ENCODE data around the gene RGS1.
A peak's percentile ranks its signal among the peaks of the same experiment; 100 is the strongest.

RGS1 gene

DNA sequence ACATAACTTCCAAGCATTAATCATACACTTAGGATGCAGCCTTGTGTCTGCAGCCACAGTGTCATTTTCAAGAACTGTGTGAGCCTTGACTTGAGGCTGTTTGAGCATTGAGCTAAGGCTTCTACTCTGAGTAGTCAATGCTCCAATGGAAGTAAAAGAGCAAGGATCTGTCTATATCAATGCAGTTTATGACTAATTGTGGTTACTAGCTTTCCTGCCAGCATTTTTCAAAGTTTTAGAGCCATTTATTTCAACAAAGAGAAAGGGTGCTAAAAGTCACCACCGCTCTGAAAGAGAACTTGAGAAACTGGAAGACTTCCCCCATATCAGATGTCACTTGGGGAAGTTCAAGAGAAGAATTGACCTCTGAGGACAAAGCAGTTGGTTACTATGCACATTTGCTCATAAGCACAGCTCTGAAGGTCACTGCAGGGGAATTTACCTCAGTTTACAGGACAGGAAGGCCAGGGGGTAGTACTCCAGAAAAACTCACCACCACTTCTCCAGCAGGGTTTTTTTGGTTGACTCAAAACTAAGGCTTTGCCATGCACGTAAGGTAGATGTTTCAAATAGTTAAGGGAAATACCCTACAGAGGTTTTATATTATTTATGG lies 24.5 kb upstream of the RGS1 start:
- no peak overlapping the region for H3K4me3 ChIP-seq (ENCODE audit: low read depth, low read length)
- peak; percentile 74 for DNase-seq (ENCODE audit: low read depth)

DNA sequence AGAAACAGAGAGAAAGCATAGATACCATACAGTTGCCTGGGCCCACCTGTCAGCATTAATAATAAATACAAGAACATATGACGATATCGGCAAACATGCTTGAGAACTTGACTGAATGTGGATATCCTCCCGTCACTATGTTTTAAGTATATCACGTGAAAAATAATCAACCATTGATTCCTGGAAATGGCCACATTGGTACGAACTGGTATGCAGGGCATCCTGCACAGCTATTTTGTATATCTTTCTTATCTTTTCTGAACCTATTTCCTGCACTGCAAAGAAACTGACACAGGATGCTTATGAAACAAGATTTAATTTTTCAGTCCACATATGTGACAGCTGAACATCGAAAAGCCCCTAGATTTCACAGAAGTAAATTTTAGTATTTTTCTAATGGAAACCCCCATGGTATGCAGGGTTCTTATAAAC lies 22.8 kb upstream of the RGS1 start:
- DNase-seq (ENCODE audit: low read depth) = no peak
- no peak overlapping the region for H3K4me3 ChIP-seq (ENCODE audit: low read depth, low read length)

DNA sequence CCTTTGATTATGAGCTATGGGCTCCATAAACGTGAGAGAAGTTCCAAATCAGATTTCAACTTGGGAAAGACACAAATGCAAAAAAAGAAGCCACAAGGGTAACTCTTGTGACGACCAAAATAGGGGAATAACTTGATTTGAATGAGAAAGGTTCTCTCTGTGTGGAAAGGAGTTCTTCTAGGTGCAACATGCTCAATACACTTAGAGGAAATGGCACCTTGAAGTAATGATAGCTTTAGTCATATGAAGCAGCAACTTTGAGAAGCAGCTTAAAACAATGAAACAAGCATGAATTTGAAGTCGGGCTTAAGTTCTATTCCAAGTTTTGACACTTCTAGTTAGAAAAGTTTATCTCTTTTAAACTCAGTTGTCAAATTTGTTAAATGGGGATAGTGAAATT lies 21.8 kb upstream of the RGS1 start:
- DNase-seq (ENCODE audit: low read depth) = no peak
- H3K4me3 ChIP-seq (ENCODE audit: low read depth, low read length) = no peak overlapping the region

DNA sequence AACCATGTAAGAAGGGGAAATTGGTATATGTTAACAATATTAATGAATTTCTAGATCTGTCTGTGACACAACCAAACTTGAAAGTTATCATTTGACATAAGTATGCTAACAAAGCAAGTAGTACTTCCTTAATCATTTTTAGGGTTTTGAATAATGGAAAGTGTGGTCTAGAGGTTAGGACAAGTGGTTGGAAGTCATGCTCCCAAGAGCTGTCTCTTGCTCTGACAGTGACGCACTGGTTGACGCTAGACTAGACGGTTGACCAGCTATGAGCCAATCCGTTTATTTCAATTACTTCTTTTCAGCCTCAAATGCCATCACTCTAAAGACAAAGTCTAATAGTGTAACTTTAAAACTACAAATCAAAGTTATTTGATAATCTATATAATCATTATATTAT lies 20.7 kb upstream of the RGS1 start:
- no peak for DNase-seq (ENCODE audit: low read depth)
- no peak overlapping the region for H3K4me3 ChIP-seq (ENCODE audit: low read depth, low read length)

DNA sequence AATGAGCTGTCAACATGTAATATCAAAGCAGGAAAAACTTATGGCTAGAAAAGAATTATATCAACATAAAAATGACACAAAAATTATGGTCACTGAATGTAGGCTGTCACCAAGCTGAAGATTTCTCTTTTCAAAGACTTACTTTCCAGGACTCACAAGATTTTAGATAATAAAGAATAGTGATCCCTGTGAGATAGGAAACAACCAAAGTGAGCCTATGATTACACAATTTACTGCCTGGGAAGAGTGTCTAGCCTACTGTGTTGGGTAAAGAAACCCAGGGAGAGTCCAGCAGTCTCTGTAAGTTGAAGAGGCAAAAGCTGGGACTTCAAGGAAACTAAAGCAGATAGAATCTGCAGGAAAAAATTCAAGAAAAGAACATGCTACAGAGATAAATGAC lies 20.2 kb upstream of the RGS1 start:
- DNase-seq (ENCODE audit: low read depth) = no peak

DNA sequence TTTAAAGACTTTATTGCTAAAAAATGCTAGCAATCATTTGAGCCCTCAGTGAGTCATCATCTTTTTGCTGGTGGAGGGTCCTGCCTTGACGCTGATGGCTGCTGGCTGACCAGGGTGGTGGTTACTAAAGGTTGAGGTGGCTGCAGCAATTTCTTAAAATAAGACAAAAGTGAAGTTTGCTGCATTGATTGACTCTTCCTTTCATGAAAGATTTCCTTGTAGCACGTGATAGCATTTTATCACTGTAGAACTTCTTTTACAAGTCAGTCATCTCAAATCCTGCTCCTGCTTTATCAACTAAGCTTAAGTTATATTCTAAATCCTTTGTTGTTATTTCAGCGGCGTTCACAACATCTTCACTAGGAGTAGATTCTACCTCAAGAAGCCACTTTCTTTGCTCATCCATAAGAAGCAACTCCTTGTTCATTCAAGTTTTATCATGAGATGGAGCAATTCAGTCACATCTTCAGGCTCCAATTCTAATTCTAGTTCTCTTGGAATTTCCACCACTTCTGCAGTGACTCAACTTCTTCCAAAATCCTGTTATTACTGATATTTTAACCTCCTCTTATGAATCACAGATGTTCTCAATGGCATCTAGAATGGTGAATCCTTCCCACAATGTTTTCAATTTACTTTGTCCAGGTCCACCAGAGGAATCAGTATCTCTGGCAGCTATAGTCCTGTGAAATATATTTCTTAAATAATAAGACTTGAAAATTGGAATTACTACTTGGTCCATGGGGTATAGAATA lies 17.6 kb upstream of the RGS1 start:
- peak; percentile 22 for DNase-seq (ENCODE audit: low read depth)
- no peak overlapping the region for H3K4me3 ChIP-seq (ENCODE audit: low read depth, low read length)

More for the DNA sequence above, 20.2 kb upstream of the RGS1 start:
- no peak overlapping the region for H3K4me3 ChIP-seq (ENCODE audit: low read depth, low read length)

DNA sequence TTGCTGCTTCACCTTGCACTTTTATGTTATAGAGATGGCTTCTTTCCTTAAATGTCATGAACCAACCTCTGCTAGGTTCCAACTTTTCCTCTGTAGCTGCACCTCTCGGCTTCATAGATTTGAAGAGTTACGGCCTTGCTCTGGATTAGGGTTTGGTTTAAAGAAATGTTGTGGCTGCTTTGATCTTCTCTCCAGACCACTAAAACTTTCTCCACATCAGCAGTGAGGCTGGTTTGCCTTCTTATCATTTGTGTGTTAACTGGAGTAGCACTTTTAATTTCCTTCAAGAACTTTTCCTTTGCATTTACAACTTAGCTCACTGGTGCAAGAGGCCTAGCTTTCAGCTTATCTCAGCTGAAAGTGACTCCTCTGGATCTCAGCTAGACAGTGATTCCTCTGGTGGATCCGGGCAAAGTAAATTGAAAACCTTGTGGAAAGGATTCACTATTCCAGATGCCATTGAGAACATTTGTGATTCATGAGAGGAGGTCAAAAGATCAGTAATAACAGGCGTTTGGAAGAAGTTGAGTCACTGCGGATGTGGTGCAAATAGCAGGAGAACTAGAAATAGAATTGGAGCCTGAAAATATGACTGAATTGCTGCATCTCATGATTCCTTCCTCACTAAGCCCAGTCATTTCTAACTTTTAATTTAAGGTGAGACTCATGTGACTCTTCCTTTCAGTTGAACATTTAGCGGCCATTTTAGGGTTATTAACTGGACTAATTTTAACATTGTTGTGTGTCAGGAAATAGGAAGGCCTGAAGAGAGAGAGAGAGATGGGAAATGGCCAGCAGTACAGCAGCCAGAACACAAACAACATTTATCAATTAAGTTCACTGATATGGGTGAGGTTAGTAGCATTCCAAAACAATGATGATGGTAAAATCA lies 16.2 kb upstream of the RGS1 start:
- peak; percentile 92 for DNase-seq (ENCODE audit: low read depth)
- H3K4me3 ChIP-seq (ENCODE audit: low read depth, low read length) = no peak overlapping the region

DNA sequence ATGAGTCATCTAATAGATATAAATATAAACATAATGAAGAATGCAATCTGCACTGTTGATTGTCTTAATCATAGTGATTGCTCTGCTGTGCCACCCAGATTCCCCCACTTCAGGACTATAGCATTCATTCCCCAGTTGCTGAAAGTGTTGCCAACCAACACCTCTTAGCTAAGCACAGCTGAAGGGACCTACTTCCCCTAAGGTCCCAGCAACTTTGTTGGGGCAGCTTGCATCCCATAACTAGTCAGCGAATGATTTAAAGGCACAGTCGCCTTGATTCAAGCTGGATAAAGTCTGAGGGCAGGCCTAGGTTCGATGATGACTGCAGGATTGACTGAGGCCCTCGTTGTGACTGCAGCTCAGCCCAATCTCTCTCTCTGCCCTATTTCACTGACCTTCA lies 14.3 kb upstream of the RGS1 start:
- DNase-seq (ENCODE audit: low read depth) = no peak

DNA sequence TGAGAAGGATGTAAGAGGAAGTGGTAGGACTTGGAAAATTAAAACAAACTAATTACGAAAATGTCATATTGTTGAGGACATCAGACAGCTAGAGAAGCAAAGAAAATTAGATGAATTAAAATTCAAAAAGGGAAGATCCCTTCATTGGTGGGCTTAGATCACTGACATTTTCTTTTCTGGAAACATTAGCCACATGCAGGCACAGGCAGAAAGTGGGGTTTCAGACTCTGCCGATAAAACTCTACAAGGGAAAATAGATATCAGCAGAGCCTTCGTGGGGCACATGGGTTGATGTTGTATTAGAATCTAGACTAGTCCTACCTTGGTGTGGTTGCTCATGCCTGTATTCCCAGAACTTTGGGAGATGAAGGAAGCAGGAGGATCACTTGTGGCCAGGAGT lies 12.4 kb upstream of the RGS1 start:
- H3K4me3 ChIP-seq (ENCODE audit: low read depth, low read length) = no peak overlapping the region
- no peak for DNase-seq (ENCODE audit: low read depth)

More for the DNA sequence above, 14.3 kb upstream of the RGS1 start:
- no peak overlapping the region for H3K4me3 ChIP-seq (ENCODE audit: low read depth, low read length)

DNA sequence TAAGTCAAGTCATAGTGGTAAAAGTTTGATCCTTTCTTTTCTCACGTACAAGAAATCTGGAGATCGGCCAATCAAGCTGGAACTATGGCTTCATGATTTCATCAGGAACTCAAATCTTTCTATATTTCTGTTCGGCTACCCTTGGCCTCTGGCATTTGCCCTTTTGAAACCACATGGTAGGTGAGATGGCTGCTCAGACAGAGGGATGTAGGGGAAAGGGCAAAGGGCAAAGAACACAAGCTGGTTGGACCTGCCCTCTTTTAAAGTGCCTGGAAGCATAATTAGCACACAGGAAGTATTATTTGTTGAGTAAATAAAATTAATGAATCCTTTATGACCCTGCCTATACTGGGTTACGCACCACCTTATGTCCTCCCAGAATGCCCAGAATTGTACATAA lies 11.5 kb upstream of the RGS1 start:
- DNase-seq (ENCODE audit: low read depth) = no peak
- H3K4me3 ChIP-seq (ENCODE audit: low read depth, low read length) = no peak overlapping the region

DNA sequence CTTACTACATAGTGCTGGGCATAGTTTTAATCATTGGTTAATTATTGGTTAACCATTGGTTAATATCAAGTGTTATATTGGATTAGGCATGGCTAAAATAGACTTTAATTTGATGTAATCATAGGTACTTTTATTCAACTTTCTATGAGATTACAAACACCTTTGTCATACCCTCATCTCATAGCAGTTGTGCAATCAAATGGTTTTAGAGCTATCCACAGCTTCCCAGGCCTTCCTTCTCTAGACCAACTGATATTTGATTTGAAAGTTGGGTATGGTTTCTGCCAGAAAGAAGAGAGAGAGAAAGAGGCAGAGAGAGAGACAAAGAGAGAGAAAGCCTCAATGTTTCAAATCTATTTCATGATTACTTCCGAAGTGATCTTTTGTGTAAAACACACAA lies 9.6 kb upstream of the RGS1 start:
- H3K4me3 ChIP-seq (ENCODE audit: low read depth, low read length) = no peak overlapping the region
- no peak for DNase-seq (ENCODE audit: low read depth)

DNA sequence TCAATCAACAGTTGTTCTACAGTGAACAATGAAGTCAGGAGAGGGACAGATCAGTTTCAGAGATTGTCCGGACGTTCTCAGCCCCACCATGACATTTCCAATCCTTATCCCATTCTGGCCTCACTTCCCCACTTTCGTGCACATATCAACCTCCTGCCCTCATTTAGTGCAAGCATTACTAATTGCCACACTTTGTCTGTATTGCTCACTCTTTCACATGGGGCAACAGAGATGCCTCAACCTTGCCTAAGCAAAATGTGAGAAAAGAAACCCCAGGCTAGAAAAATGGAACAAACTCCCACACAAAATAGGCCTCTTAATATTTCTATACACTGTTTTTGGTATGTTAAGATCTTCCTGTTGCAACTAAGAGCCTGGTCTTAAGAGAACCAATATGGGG lies 8.9 kb upstream of the RGS1 start:
- no peak for DNase-seq (ENCODE audit: low read depth)
- H3K4me3 ChIP-seq (ENCODE audit: low read depth, low read length) = no peak overlapping the region

DNA sequence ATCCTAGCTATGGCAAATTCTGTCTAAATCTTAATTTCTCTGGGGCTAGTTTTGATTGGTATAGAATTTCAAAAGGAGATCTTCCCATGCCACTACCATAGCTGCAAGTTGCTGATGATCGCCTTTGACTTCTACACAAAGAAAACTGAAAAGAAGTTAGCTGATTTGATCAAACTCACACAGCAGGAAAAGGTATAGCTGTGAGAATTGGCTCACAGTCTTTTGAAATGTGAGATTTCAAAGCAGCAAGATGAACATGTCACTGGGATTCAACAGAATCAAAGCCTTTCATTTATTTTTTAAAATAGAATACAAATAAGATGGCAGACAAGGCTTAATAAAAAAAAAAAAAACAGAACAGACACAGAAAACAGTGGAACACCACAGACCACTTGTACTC lies 7.5 kb upstream of the RGS1 start:
- no peak for DNase-seq (ENCODE audit: low read depth)
- H3K4me3 ChIP-seq (ENCODE audit: low read depth, low read length) = no peak overlapping the region

DNA sequence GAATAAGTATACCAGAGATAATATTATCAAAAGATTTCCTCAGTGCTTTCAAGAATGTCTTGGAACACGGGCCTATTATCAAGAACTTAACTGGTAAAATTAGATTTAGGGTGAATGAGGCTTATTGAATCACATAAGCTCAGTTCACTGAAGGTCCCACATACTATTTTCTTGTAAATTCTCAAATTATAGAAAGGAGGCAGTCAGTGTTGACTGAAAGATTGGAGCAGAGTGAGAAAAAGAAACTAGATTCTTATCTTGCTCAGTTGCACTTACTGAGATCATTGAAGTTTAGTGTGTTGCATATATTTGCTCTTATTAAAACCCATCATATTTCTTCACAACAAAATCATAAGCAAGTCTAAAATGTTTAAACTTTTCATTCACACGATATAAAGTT lies 3.9 kb upstream of the RGS1 start:
- DNase-seq (ENCODE audit: low read depth) = no peak
- no peak overlapping the region for H3K4me3 ChIP-seq (ENCODE audit: low read depth, low read length)

DNA sequence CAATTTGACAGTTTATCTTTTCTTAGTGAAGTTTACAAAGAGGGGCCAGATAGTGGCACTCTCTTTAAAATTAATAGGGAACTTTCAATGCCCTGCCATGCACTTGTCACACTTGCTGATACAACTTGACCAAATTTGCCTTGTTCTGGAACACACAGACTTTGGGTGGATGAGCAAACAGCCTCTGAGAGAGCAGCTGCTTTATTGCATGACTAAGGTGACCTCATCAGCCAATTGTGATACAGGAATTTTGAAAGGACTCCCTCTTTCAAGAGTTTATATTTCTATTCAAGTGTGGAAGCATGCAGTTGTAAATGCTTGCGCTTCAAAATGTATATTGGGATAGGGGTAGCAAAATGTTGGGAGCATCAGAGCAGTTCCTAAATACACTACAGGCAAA lies 2.1 kb upstream of the RGS1 start:
- H3K4me3 ChIP-seq (ENCODE audit: low read depth, low read length) = no peak overlapping the region
- DNase-seq (ENCODE audit: low read depth) = no peak

DNA sequence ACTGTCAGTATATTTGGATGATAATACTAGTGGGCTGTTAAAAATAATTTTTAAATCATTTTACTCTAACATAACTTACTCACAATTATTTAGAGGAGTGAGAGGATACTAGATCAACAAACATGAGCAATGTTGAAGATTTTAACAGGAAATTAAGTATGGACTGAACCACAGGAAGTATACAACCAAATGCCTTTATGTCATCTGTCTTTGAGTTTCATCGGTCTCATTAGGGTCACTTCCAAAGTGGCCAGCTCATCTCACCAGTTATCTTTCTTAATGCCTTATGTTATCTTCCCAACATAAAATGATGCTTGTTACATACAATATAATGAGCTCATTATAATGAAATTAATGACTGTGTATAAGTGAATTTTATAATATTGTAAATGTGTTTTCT lies 1.5 kb upstream of the RGS1 start:
- no peak overlapping the region for H3K4me3 ChIP-seq (ENCODE audit: low read depth, low read length)
- DNase-seq (ENCODE audit: low read depth) = no peak

DNA sequence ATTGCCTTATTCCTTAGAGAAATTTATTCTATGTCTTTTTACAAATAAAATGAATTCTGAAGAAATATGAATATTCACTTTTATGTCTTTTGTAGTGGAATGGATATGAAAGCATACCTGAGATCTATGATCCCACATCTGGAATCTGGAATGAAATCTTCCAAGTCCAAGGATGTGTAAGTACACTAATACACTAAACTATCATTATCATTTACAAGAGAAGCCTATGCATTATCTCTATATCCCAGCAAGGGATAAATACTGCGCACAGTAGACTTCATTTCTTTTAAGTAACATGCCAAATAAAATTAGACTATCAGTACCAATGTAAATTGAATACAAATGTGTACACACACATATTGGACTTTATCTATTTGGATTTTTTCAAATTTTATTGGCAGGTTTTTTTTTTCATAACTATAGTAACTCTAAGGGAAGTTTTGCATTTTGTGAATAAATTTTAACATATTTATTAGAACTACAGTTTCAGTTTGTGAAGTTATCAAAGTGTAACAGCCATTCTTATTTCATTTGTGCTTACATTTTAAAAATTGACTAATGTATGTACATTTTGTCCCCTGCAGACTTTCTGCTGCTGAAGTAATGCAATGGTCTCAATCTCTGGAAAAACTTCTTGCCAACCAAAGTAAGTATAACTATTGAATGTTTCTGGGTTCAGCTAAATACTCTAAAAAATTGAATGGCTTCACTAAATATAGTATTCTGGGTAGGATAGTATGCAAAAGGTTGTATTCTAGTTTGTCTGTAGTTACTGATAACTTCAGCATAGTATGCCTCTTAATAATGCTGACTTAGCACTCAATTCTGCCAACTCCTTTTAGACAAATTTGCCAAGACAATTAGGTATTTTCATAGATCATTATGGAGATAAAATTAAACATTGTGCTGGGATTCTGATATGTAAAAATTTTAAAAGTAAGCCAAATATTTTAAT lies 894 bp downstream of the RGS1 start:
- DNase-seq (ENCODE audit: low read depth) = no peak
- no peak overlapping the region for H3K4me3 ChIP-seq (ENCODE audit: low read depth, low read length)

DNA sequence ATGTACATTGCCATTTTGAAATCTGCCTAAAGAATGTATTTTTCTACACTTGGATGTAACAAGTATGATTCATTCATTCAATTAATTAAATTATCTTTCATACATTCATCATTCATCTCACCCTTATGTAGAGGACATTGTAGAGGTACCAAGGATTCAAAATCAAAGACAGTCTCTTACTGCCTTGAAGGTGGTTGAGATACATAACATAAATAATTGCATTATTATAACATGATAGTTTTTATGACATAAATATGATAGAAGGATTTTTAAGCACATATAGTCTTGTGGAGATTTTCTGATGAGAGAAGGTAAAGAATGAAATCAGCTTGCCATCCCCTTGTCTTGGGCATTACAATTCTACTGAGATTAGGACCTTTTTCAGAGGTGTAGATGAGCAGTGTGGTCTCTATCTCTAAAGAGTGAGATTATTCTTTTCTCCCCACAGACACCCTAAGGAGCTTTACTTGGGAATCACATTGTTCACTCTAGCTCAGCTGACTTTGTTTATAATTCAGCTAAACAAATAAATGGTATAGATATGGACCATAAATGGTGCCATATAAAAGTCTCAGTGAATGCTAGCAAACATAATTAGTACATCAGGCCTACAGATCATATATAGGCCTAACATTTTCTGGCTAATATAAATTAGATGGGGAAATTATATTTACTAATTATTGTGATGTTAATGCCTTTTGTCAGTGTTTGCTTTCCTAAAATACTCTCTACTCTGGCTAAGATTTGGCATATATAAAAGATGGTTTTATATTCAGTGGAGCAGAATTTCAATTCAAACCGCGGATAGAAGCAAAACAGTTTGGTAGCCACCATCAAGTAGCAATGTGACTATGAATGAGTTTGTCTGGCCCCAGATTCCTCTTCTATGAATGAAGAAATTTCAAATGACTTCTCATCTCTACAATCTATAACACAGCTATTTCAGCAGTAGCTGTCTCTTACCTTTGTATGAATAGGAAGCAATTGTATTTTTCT lies 1.9 kb downstream of the RGS1 start:
- no peak for DNase-seq (ENCODE audit: low read depth)
- H3K4me3 ChIP-seq (ENCODE audit: low read depth, low read length) = no peak overlapping the region
